SJSA1 (cell line): Measurements from ENCODE around the gene ASB15. TPM values are rescaled to one million over a fixed set of nuclear protein-coding genes. Genes with fewer than 3 reads are reported as not detected.
"Not testable (repeated sequence)": the region's sequence is repeated elsewhere in the genome, so short reads cannot be mapped to it uniquely, and the experiment has no call there.

Experiments
- DNase-seq, 2 experiments: peaks; one replicate each; pipeline ENCODE4 v3.0.0-alpha.2; 2015 to 2020; ENCODE audit warnings: low spot score in 2 of 2, low read depth in 1 of 2
- H3K27ac ChIP-seq: fragments of 250-450 bp; sonication (Bioruptor Pico); 2 replicates; pipeline ENCODE4 v1.5.1; 2020; ENCODE audit warnings: mild to moderate bottlenecking, moderate library complexity
- H3K27me3 ChIP-seq: fragments of 250-450 bp; sonication (Bioruptor Pico); replicated peaks from 2 replicates; pipeline ENCODE4 v1.5.1; 2020; ENCODE audit warnings: mild to moderate bottlenecking, moderate library complexity
- H3K36me3 ChIP-seq: fragments of 250-450 bp; sonication (Bioruptor Pico); 2 replicates; pipeline ENCODE4 v1.5.1; 2020; ENCODE audit warnings: mild to moderate bottlenecking
- H3K4me1 ChIP-seq: fragments of 250-450 bp; sonication (Bioruptor Pico); replicated peaks from 2 replicates; pipeline ENCODE4 v1.6.1; 2021; ENCODE audit warnings: mild to moderate bottlenecking
- H3K4me3 ChIP-seq: fragments of 250-450 bp; sonication (Bioruptor Pico); 2 replicates; pipeline ENCODE4 v1.5.1; 2020; ENCODE audit warnings: mild to moderate bottlenecking
- H3K9me3 ChIP-seq: fragments of 250-450 bp; sonication (Bioruptor Pico); replicated peaks from 2 replicates; pipeline ENCODE4 v1.5.1; 2020; ENCODE audit warnings: mild to moderate bottlenecking
- total RNA-seq: library from RNA; depleted of rRNA; stranded (reverse); fragments of >200 nt; shearing (Covaris generic); gene quantifications from 2 replicates; pipeline ENCODE4 v1.2.3, GENCODE V29; 2014

ASB15 gene
- total RNA-seq, 1 experiment from 2014 or later = 1.0 TPM

DNA sequence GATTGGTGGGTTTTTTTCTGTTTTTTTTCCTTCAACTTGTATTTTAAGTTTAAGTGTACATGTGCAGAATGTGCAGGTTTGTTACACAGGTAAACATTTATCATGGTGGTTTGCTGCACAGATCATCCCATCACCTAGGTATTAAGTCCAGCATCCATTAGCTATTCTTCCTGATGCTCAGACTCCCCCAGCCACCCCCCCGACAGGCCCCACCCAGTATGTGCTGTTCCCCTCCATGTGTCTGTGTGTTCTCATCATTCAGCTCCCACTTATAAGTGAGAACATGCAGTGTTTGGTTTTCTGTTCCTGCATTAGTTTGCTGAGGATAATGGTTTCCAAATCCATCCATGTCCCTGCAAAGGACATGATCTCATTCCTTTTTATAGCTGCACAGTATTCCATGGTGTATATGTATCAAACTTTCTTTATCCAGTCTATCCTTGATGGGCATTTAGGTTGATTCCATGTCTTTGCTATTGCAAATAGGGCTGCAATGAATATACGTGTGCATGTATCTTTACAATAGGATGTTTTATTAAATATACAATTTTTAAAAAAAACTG, 32.5 kb downstream of the ASB15 start:
- not testable (repeated sequence) for DNase-seq, H3K27me3 ChIP-seq, H3K36me3 ChIP-seq, H3K9me3 ChIP-seq, H3K4me3 ChIP-seq, H3K27ac ChIP-seq
- peaks cover 10% of the 10 kb centered on the region for H3K4me1 ChIP-seq

GRCh38 chr7:123635551-123636359, 34.1 kb downstream of the ASB15 start:
- Histone ChIP-seq H3K9me3 (no peaks in the 10 kb centered on the region), H3K36me3 (no peaks in the 10 kb centered on the region), H3K27me3 (no peaks in the 10 kb centered on the region), H3K4me3 (no peak overlapping the region), H3K27ac (no peak overlapping the region), H3K4me1 (peaks cover 10% of the 10 kb centered on the region)
- DNase-seq = peak in 1 of 2 experiments; percentile 11

DNA sequence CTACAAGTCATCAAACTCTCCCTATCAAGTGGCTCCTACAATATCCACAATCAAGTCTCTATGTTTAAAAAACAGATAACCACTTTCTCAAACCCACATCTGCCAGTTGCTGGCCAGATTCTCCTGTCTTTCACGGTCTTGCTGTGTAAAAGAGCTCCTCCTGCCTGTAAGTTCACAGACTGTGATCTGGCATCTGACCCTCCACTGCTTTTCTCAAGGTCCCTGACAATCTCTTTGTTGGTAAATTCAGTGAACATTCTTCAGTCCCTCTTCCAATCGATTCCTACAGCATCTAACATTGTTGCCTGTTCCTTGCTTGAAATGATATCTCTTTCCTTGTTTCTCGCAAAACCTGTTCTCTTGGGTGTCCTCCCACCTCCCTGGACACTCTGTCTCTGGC, 35.6 kb downstream of the ASB15 start:
- no peaks in the 10 kb centered on the region for H3K36me3 ChIP-seq
- H3K27me3 ChIP-seq = no peaks in the 10 kb centered on the region
- DNase-seq = no peak
- H3K4me3 ChIP-seq = no peak overlapping the region
- no peak overlapping the region for H3K27ac ChIP-seq
- no peaks in the 10 kb centered on the region for H3K9me3 ChIP-seq
- peaks cover 10% of the 10 kb centered on the region for H3K4me1 ChIP-seq

GRCh38 chr7:123637878-123638277, 36.3 kb downstream of the ASB15 start:
- H3K27ac ChIP-seq = no peak overlapping the region

DNA sequence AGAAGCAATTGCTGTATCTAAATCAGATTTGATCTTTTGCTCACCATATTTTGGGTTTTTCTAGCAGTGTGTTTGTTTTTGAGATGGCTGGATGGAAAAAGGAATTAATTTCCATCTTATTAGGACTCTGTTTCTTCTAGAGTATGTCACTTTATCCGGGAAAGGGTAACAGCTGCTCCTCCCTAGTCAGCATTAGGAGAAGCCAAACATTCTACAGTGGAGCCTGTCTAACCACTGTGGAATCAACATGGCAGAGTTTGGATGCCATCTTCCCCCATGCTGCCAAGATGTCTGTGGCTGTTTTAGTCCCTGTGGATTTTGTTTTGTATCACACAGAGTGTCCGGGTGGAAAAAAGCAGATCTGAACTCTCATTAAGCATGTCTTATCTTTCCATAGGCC, 38.0 kb downstream of the ASB15 start:
- Histone ChIP-seq H3K9me3 (no peaks in the 10 kb centered on the region), H3K36me3 (no peaks in the 10 kb centered on the region), H3K27me3 (no peaks in the 10 kb centered on the region), H3K4me1 (peaks cover 12% of the 10 kb centered on the region; the same call in 1 of the 2 replicates), H3K27ac (no peak overlapping the region), H3K4me3 (no peak overlapping the region)
- no peak for DNase-seq

More at GRCh38 chr7:123637878-123638277, 36.3 kb downstream of the ASB15 start:
- no peak for DNase-seq
- H3K4me1 ChIP-seq = peaks cover 10% of the 10 kb centered on the region
- no peaks in the 10 kb centered on the region for H3K36me3 ChIP-seq
- H3K4me3 ChIP-seq = no peak overlapping the region
- no peaks in the 10 kb centered on the region for H3K9me3 ChIP-seq
- no peaks in the 10 kb centered on the region for H3K27me3 ChIP-seq

GRCh38 chr7:123640583-123640982, 39.0 kb downstream of the ASB15 start:
- no peak overlapping the region for H3K4me3 ChIP-seq
- peaks cover 12% of the 10 kb centered on the region; the same call in 1 of the 2 replicates for H3K4me1 ChIP-seq
- no peaks in the 10 kb centered on the region for H3K9me3 ChIP-seq
- H3K36me3 ChIP-seq = no peaks in the 10 kb centered on the region
- DNase-seq = no peak
- no peaks in the 10 kb centered on the region for H3K27me3 ChIP-seq
- no peak overlapping the region for H3K27ac ChIP-seq

- Histone ChIP-seq H3K27ac (no peak overlapping the region), H3K4me1 (peaks cover 12% of the 10 kb centered on the region; the same call in 1 of the 2 replicates), H3K4me3 (no peak overlapping the region), H3K9me3 (no peaks in the 10 kb centered on the region), H3K27me3 (no peaks in the 10 kb centered on the region), H3K36me3 (no peaks in the 10 kb centered on the region)
- DNase-seq = no peak
These were observed 40.3 kb downstream of the ASB15 start for GRCh38 chr7:123641901-123642300.

- no peaks in the 10 kb centered on the region for H3K27me3 ChIP-seq
- no peak overlapping the region for H3K27ac ChIP-seq
- H3K9me3 ChIP-seq = no peaks in the 10 kb centered on the region
- H3K4me3 ChIP-seq = no peak overlapping the region
- peaks cover 12% of the 10 kb centered on the region; the same call in 1 of the 2 replicates for H3K4me1 ChIP-seq
- H3K36me3 ChIP-seq = no peaks in the 10 kb centered on the region
- DNase-seq = peak; percentile 47 to 48
These were observed 42.1 kb downstream of the ASB15 start for GRCh38 chr7:123643495-123644441.

- no peaks in the 10 kb centered on the region for H3K27me3 ChIP-seq
- H3K4me1 ChIP-seq = peaks cover 18% of the 10 kb centered on the region
- no peak overlapping the region for H3K27ac ChIP-seq
- H3K9me3 ChIP-seq = no peaks in the 10 kb centered on the region
- H3K36me3 ChIP-seq = no peaks in the 10 kb centered on the region
- no peak for DNase-seq
- H3K4me3 ChIP-seq = no peak overlapping the region
These were observed 43.9 kb downstream of the ASB15 start for GRCh38 chr7:123645516-123645915.

DNA sequence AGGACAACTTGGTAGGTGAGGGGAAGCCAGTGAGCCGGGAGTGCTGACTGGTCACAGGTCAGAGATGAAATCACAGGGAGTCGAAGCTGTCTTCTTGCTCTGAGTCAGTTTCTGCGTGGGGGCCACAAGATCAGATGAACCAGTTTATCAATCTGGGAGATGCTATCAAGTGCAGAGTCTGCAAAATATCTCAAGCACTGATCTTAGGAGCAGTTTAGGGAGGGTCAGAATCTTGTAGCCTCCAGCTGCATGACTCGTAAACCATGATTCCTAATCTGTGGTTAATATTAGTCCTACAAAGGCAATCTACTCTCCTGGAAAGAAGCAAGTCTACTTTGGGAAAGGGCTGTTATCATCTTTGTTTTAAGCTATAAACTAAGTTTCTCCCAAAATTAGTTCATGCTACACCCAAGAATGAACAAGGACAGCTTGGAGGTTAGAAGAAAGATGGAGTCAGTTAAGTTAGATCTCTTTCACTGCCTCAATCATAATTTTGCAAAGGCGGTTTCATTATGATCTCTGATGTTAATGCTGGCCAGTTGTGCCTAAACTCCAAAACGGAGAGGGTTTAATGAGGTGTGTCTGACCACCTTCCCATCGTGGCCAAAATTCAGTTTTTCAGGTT, 45.6 kb downstream of the ASB15 start:
- no peak overlapping the region for H3K4me3 ChIP-seq
- H3K4me1 ChIP-seq = peaks cover 18% of the 10 kb centered on the region
- no peaks in the 10 kb centered on the region for H3K9me3 ChIP-seq
- H3K27ac ChIP-seq = no peak overlapping the region
- DNase-seq = no peak
- H3K27me3 ChIP-seq = no peaks in the 10 kb centered on the region
- H3K36me3 ChIP-seq = no peaks in the 10 kb centered on the region

GRCh38 chr7:123649964-123650363, 48.3 kb downstream of the ASB15 start:
- Histone ChIP-seq H3K36me3 (no peaks in the 10 kb centered on the region), H3K4me3 (no peak overlapping the region), H3K4me1 (peaks cover 5% of the 10 kb centered on the region), H3K27me3 (no peaks in the 10 kb centered on the region), H3K9me3 (no peaks in the 10 kb centered on the region), H3K27ac (no peak overlapping the region)
- no peak for DNase-seq

GRCh38 chr7:123650595-123650994, 49.0 kb downstream of the ASB15 start:
- no peak for DNase-seq
- Histone ChIP-seq H3K9me3 (no peaks in the 10 kb centered on the region), H3K27ac (no peak overlapping the region), H3K36me3 (no peaks in the 10 kb centered on the region), H3K4me3 (no peak overlapping the region), H3K4me1 (peaks cover 5% of the 10 kb centered on the region), H3K27me3 (no peaks in the 10 kb centered on the region)

- DNase-seq = no peak
- Histone ChIP-seq H3K27me3 (no peaks in the 10 kb centered on the region), H3K4me1 (peaks cover 5% of the 10 kb centered on the region), H3K27ac (no peak overlapping the region), H3K36me3 (no peaks in the 10 kb centered on the region), H3K4me3 (no peak overlapping the region), H3K9me3 (no peaks in the 10 kb centered on the region)
These were observed 50.8 kb downstream of the ASB15 start for GRCh38 chr7:123652406-123652805.
